ENCODE results near the gene RNF168.
"Not testable (repeated sequence)": the region's sequence is repeated elsewhere in the genome, so short reads cannot be mapped to it uniquely, and the experiment has no call there.

- TF ChIP-seq EZH2 (IDR thresholded peaks at IDR 0.05; ENCODE audit: low read length): not testable (repeated sequence)
- TF ChIP-seq, protein P1, sequence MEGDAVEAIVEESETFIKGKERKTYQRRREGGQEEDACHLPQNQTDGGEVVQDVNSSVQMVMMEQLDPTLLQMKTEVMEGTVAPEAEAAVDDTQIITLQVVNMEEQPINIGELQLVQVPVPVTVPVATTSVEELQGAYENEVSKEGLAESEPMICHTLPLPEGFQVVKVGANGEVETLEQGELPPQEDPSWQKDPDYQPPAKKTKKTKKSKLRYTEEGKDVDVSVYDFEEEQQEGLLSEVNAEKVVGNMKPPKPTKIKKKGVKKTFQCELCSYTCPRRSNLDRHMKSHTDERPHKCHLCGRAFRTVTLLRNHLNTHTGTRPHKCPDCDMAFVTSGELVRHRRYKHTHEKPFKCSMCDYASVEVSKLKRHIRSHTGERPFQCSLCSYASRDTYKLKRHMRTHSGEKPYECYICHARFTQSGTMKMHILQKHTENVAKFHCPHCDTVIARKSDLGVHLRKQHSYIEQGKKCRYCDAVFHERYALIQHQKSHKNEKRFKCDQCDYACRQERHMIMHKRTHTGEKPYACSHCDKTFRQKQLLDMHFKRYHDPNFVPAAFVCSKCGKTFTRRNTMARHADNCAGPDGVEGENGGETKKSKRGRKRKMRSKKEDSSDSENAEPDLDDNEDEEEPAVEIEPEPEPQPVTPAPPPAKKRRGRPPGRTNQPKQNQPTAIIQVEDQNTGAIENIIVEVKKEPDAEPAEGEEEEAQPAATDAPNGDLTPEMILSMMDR (optimal IDR thresholded peaks at IDR 0.05 in 1 of 3, IDR thresholded peaks at IDR 0.05 in 1 of 3, conservative IDR thresholded peaks at IDR 0.05 in 1 of 3; ENCODE audit: extremely low read depth in 1 of 3, insufficient read depth in 2 of 3, low read length in 3 of 3): not testable (repeated sequence)
Observed at GRCh38 chr3:196462680-196463477, 40.7 kb downstream of the RNF168 start.
